Measurements from ENCODE around the gene DST. TPM values are rescaled to one million over a fixed set of nuclear protein-coding genes. Genes with fewer than 3 reads are reported as not detected.

DST gene
- polyA plus RNA-seq, 1 experiment, result 80.6 TPM

DNA sequence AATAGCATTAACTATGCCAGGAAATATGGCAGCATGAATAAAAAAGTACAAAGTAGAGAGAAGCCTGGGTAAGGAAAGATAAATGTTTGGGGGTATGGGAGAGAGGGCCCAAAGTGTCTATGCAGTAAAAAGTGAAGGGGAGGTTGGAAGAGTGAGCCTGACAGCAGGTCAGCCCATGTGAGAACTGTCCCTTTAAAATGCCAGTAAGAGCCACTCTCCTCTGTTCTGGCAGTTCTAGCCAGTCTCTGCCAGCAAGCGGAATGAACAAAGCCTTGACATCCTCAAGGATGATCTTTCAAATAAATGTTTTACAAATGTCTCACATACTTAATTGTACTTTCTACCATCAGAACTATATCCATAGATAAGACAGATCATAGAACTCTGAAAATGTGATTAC, 164.5 kb downstream of the DST start:
- DNase-seq (ENCODE audit: low read depth), result no peak
- ChIA-PET CTCF (no interaction called here), POLR2A (no interaction called here)
- H3K4me3 ChIP-seq (ENCODE audit: low read depth, low read length), result no peak overlapping the region
- peaks cover 15% of the 10 kb centered on the region for H3K36me3 ChIP-seq (ENCODE audit: control insufficient read depth, insufficient read depth, low read length)
- no peaks in the 10 kb centered on the region for H3K27me3 ChIP-seq (ENCODE audit: control insufficient read depth, insufficient read depth, low read length)
- no peak for TF ChIP-seq CTCF (IDR thresholded peaks at IDR 0.05; ENCODE audit: insufficient read depth, low read depth, low read length)

DNA sequence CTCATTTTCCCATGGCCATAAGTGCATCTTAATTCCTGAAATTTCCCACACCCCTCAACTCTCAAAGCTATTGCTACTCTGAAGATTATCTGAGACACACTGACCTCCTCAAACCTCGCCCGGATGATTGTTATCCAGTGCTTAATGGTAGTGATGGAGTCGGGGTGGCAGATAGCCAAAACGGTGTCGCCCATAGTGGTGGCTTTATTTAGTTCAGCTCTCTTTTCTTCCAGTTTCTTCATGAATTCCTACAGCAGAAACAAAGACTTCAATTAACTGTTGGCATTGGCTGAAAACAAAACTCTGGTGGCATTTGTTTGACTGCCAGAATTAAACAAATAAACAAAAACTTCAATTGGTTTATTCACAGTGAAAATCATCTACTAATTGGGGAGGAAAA, 165.4 kb downstream of the DST start:
- ChIA-PET CTCF (interaction anchor here (1.0 to 2.6 kb wide), 2 partner anchors 13 to 93 kb away, joined by 3 to 10 read pairs; no protein-coding TSS in a partner anchor), POLR2A (no interaction called here)
- no peak for DNase-seq (ENCODE audit: low read depth)
- Histone ChIP-seq H3K27me3 (ENCODE audit: control insufficient read depth, insufficient read depth, low read length) (no peaks in the 10 kb centered on the region), H3K4me3 (ENCODE audit: low read depth, low read length) (no peak overlapping the region), H3K36me3 (ENCODE audit: control insufficient read depth, insufficient read depth, low read length) (peaks cover 15% of the 10 kb centered on the region)
- TF ChIP-seq CTCF (IDR thresholded peaks at IDR 0.05; ENCODE audit: insufficient read depth, low read depth, low read length), result no peak

GRCh38 chr6:56475736-56476457, 166.8 kb downstream of the DST start:
- ChIA-PET CTCF (interaction anchor here (0.6 to 2.6 kb wide), 4 partner anchors 12 to 119 kb away, joined by 3 to 10 read pairs (median 4); no protein-coding TSS in a partner anchor), POLR2A (no interaction called here)
- Histone ChIP-seq H3K27me3 (ENCODE audit: control insufficient read depth, insufficient read depth, low read length) (no peaks in the 10 kb centered on the region), H3K4me3 (ENCODE audit: low read depth, low read length) (no peak overlapping the region), H3K36me3 (ENCODE audit: control insufficient read depth, insufficient read depth, low read length) (peaks cover 18% of the 10 kb centered on the region)
- DNase-seq (ENCODE audit: low read depth), result no peak
- TF ChIP-seq CTCF (IDR thresholded peaks at IDR 0.05; ENCODE audit: insufficient read depth, low read depth, low read length), result no peak

- ChIA-PET CTCF (interaction anchor here (1.3 kb wide), 1 partner anchor 21 kb away, joined by 3 read pairs; no protein-coding TSS in a partner anchor), POLR2A (no interaction called here)
- no peak for DNase-seq (ENCODE audit: low read depth)
- Histone ChIP-seq H3K36me3 (ENCODE audit: control insufficient read depth, insufficient read depth, low read length) (peaks cover 17% of the 10 kb centered on the region), H3K27me3 (ENCODE audit: control insufficient read depth, insufficient read depth, low read length) (no peaks in the 10 kb centered on the region), H3K4me3 (ENCODE audit: low read depth, low read length) (no peak overlapping the region)
- TF ChIP-seq CTCF (IDR thresholded peaks at IDR 0.05; ENCODE audit: insufficient read depth, low read depth, low read length), result no peak
These were observed 168.2 kb downstream of the DST start for GRCh38 chr6:56474532-56474931.

- ChIA-PET POLR2A (no interaction called here), CTCF (interaction anchor here (0.8 to 2.6 kb wide), 2 partner anchors 13 to 93 kb away, joined by 3 to 10 read pairs; no protein-coding TSS in a partner anchor)
- no peaks in the 10 kb centered on the region for H3K27me3 ChIP-seq (ENCODE audit: control insufficient read depth, insufficient read depth, low read length)
- H3K4me3 ChIP-seq (ENCODE audit: low read depth, low read length), result no peak overlapping the region
- no peak for TF ChIP-seq CTCF (IDR thresholded peaks at IDR 0.05; ENCODE audit: insufficient read depth, low read depth, low read length)
- DNase-seq (ENCODE audit: low read depth), result no peak
- peaks cover 16% of the 10 kb centered on the region for H3K36me3 ChIP-seq (ENCODE audit: control insufficient read depth, insufficient read depth, low read length)
These were observed 179.2 kb downstream of the DST start for GRCh38 chr6:56463443-56463842.
